Thyroid gland (tissue), 4 donors: ENCODE measurements around the gene LRRC8D. TPM values are rescaled to one million over a fixed set of nuclear protein-coding genes. Genes with fewer than 3 reads are reported as not detected.

Experiments
- DNase-seq, 2 donors: peaks; one replicate each; pipeline ENCODE4 v3.0.0-alpha.2; 2019
- H3K27ac ChIP-seq, 3 donors: fragments of 200-600 bp; sonication (generic); 1 replicate in 2 of 3; 2 replicates in 1 of 3; pipeline ENCODE4 v1.5.1; 2016 to 2019; ENCODE audit warnings: mild to moderate bottlenecking in 1 of 3, moderate library complexity in 1 of 3
- H3K27me3 ChIP-seq: fragments of 200-600 bp; sonication (generic); one replicate; pipeline ENCODE4 v1.5.1; 2019
- H3K36me3 ChIP-seq, 2 donors: fragments of 200-600 bp; sonication (generic); one replicate each; pipeline ENCODE4 v1.5.1; 2016 to 2019
- H3K4me1 ChIP-seq, 2 donors: fragments of 200-600 bp; sonication (generic); one replicate each; pipeline ENCODE4 v1.5.1; 2017 to 2019
- H3K4me3 ChIP-seq, 3 donors: fragments of 200-600 bp; sonication (generic); replicated peaks in 1 of 3; 1 replicate in 2 of 3; 2 replicates in 1 of 3; pipeline ENCODE4 v1.5.1; 2016; ENCODE audit warnings: mild to moderate bottlenecking in 1 of 3
- H3K9me3 ChIP-seq: fragments of 200-600 bp; sonication (generic); one replicate; pipeline ENCODE4 v1.5.1; 2017
- CTCF ChIP-seq, 6 experiments: fragments of 200-600 bp in 3 of 6; fragments of 450-650 bp in 3 of 6; sonication (generic) in 3 of 6; IDR thresholded peaks; one replicate each; pipeline ENCODE4 v1.5.1; 2016 to 2019; ENCODE audit warnings: antibody characterized with exemption in 6 of 6, mild to moderate bottlenecking in 2 of 6, inconsistent platforms in 1 of 6, moderate library complexity in 1 of 6
- POLR2A ChIP-seq, 2 donors: fragments of 450-650 bp; IDR thresholded peaks; one replicate each; pipeline ENCODE4 v1.6.1; 2017; ENCODE audit warnings: antibody characterized with exemption in 2 of 2, mild to moderate bottlenecking in 2 of 2, moderate library complexity in 1 of 2
- WGBS, 2 donors: methylation state at CpG; one replicate each; pipeline ENCODE4 v1.1.5; 2017; 5-methylcytosine and 5-hydroxymethylcytosine counted together
- intact Hi-C: fragments of 100-400 bp; cut with DNase I; formaldehyde crosslinking; loops from one replicate; pipeline ENCODE4 v1.15.1; 2023
- total RNA-seq, 4 donors: library from RNA; depleted of rRNA; stranded (reverse); fragments of >200 nt; gene quantifications; one replicate each; pipeline ENCODE4 v1.2.3, GENCODE V29; 2016

Gene LRRC8D
- total RNA-seq, 4 donors from 2014 or later: 21.1 to 46.7 (median 35.3) TPM

DNA sequence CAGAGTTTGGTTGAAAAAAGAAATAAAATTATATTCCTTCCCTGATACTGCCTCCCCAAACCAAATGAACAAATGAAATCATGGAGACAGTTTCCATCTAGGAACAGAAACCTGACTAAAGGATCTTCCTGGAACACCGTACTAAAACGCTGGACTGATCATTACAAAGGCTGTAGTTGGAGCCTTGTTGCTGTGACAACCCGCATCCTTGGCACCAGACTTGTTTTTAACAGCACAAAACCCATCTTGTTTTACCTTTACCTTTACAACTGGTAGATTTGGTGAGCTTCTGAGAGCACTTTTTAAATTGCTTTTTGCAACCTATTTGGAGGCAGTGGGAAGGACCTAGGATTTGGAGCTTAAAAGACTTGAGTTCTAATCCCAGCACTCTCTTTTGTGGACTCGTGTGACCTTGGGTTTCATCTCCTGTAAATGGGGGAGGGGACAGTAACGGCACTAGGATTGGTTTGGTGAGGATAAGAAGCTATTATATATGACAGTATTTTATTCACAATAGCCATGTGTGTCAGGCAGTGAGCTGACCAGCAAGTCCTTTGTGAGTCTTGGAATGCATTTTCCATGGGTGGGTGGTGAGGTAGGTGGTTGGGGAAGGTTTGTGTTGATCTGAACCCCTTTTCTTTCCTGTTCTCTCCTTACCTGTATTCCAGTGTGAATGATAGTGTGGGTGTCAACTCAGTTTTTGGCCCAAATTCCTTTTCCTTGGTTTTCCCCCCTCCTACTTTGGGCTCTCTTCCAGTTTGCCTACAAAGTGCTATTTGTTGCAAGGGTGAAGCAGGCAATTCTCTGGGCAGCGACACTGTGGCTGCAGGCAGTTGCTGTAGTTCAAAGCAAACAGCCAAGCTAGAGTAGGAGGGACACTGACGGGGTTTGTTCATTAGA is 12.6 kb downstream of the LRRC8D start:
- DNase-seq: peak; percentile 58 to 63
- Histone ChIP-seq H3K9me3 (no peaks in the 10 kb centered on the region), H3K27me3 (no peaks in the 10 kb centered on the region), H3K4me3 (no peak overlapping the region), H3K27ac (peak overlapping the region in 1 of 3 donors; percentile 35), H3K36me3 (no peaks in the 10 kb centered on the region), H3K4me1 (peaks cover 11 to 16% of the 10 kb centered on the region in 2 donors)
- 71 to 76% methylated on average over 7 of the region's 7 CpGs for WGBS, 2 donors
- TF ChIP-seq POLR2A (IDR thresholded peaks at IDR 0.05) (no peak), CTCF (IDR thresholded peaks at IDR 0.05) (no peak)
- intact Hi-C loops: no loop called here

DNA sequence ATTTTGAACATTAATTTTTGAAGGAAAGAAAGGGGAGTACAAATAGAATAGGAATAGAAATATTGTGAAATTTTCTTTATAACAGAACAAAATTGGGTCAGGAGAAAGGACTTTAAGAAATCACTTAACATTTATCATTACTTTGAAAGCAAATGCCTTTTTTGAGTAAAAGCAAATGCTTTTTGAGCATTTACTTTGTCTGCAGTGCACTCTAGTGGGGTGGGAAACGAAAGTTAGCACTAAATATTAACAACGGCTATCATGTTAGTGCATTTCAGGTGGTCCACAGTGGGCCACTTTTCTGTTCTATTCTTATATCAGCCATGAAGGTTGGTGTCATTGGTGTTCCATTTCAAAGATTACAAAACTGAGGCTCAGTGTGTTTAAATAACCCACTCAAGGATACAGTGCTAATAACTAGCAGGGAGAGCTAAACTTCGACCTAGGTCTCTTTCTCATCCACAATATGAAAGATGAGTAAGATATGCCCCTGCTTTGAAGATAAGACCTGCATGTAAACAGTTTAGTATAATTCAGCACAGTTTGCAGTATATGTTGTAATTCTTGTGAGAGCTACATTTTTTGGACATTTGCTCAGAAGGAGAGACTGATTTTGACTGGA is 13.4 kb downstream of the LRRC8D start:
- 73 to 81% methylated on average over 3 of the region's 3 CpGs for WGBS, 2 donors
- H3K4me3 ChIP-seq: no peak overlapping the region
- DNase-seq: no peak
- no peaks in the 10 kb centered on the region for H3K9me3 ChIP-seq
- no peaks in the 10 kb centered on the region for H3K36me3 ChIP-seq
- peak overlapping the region in 1 of 3 donors; percentile 35 for H3K27ac ChIP-seq
- intact Hi-C loops: no loop called here
- TF ChIP-seq POLR2A (IDR thresholded peaks at IDR 0.05) (no peak), CTCF (IDR thresholded peaks at IDR 0.05) (no peak)
- H3K27me3 ChIP-seq: no peaks in the 10 kb centered on the region
- peaks cover 11 to 16% of the 10 kb centered on the region in 2 donors for H3K4me1 ChIP-seq

- Histone ChIP-seq H3K9me3 (no peaks in the 10 kb centered on the region), H3K27ac (peak overlapping the region in 1 of 3 donors; percentile 9), H3K4me3 (no peak overlapping the region), H3K36me3 (no peaks in the 10 kb centered on the region), H3K27me3 (no peaks in the 10 kb centered on the region), H3K4me1 (peaks cover 8 to 16% of the 10 kb centered on the region in 2 donors)
- no peak for DNase-seq
- intact Hi-C loops: no loop called here
- 80 to 82% methylated on average over 8 of the region's 8 CpGs for WGBS, 2 donors
- TF ChIP-seq POLR2A (IDR thresholded peaks at IDR 0.05) (no peak), CTCF (IDR thresholded peaks at IDR 0.05) (no peak)
Measured at GRCh38 chr1:89836252-89837035, 15.6 kb downstream of the LRRC8D start.

DNA sequence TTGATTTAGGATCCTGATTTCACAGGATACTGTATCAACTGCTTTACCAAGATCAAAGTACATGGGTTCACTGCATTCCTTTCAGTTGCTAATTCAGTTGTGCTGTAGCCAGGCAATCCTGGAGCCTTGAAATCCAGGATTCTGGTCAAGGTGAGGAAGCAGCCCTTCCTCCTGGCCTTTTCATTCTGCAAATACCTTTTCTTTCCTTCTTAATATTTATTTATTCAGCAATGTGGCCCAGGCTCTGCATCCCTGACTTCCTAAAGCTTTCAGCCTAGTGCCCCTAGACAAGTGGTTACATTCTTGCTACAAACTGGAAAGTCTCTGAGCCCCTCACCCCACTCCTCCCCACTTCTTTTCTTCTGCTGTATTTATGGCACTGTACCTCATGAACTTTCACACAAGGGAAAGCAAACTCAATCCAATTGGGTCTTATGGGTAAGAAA is 16.2 kb downstream of the LRRC8D start:
- Histone ChIP-seq H3K9me3 (no peaks in the 10 kb centered on the region), H3K36me3 (no peaks in the 10 kb centered on the region), H3K4me3 (no peak overlapping the region), H3K4me1 (peaks cover 8 to 16% of the 10 kb centered on the region in 2 donors), H3K27ac (no peak overlapping the region), H3K27me3 (no peaks in the 10 kb centered on the region)
- intact Hi-C loops: no loop called here
- DNase-seq: peak; percentile 17 to 47
- peak in 1 of 6 experiments; percentile 10 for TF ChIP-seq CTCF (IDR thresholded peaks at IDR 0.05)
- no peak for TF ChIP-seq POLR2A (IDR thresholded peaks at IDR 0.05)
